ENCODE measurements around the gene SH3RF2.
A peak's percentile ranks its signal among the peaks of the same experiment; 100 is the strongest.
"Not testable (repeated sequence)": the region's sequence is repeated elsewhere in the genome, so short reads cannot be mapped to it uniquely, and the experiment has no call there.

Gene SH3RF2

DNA sequence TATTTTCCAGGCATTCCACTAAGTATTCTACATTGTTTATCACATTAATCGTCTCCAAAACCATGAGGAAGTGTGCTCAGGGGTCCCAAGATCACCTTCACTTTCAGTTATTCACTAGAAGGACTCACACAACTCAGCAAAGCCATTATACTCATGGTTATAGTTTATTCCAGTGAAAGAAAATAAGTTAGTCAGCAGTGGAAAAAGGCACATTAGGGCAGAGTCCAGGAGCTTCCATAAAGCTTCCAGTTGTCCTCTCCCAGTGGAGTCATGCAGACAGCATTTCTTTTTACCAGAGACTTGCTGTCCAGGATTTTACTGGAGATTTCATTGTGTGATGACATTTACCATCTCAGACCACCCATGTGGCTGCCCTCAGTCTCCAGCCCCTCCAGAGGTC lies 51.5 kb downstream of the SH3RF2 start:
- Histone ChIP-seq H3K27ac (no peak overlapping the region), H3K4me3 (no peak overlapping the region), H3K9me3 (ENCODE audit: low read depth, low read length) (no peaks in the 10 kb centered on the region), H3K9ac (ENCODE audit: insufficient read length) (no peak overlapping the region), H3K36me3 (ENCODE audit: insufficient read depth, low read length) (no peaks in the 10 kb centered on the region)
- no peak for TF ChIP-seq POLR2AphosphoS5 (IDR thresholded peaks at IDR 0.05; ENCODE audit: borderline replicate concordance, low read depth, low read length)
- no peak for TF ChIP-seq EZH2 (IDR thresholded peaks at IDR 0.05)
- TF ChIP-seq FOXP2 (optimal IDR thresholded peaks at IDR 0.05; ENCODE audit: control extremely low read depth, extremely low read length, insufficient read depth) = no peak
- DNase-seq (ENCODE audit: low read depth, low spot score) = no peak

DNA sequence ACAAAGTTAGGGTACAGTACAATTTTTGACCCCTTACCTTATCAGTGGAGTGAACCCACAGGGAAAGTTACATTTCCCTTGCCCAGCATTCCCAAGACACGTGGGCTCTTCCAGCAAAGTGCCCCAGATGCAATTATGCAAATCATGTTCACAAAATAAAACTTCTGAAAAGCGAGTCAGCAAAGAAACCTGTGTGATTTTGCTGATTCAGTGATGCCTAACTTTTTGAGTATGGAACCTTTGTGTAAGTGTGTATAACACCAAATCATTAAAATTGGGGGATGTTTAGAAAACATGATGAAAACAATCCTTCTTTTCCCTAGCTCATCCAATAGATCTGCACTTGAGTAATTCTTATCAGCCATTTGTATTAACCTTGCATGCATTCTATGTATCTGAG lies 52.6 kb downstream of the SH3RF2 start:
- H3K36me3 ChIP-seq (ENCODE audit: insufficient read depth, low read length) = no peaks in the 10 kb centered on the region
- TF ChIP-seq POLR2AphosphoS5 (IDR thresholded peaks at IDR 0.05; ENCODE audit: borderline replicate concordance, low read depth, low read length) = no peak
- H3K4me3 ChIP-seq = no peak overlapping the region
- no peak overlapping the region for H3K9ac ChIP-seq (ENCODE audit: insufficient read length)
- no peak for DNase-seq (ENCODE audit: low read depth, low spot score)
- no peak overlapping the region for H3K27ac ChIP-seq
- no peaks in the 10 kb centered on the region for H3K9me3 ChIP-seq (ENCODE audit: low read depth, low read length)

DNA sequence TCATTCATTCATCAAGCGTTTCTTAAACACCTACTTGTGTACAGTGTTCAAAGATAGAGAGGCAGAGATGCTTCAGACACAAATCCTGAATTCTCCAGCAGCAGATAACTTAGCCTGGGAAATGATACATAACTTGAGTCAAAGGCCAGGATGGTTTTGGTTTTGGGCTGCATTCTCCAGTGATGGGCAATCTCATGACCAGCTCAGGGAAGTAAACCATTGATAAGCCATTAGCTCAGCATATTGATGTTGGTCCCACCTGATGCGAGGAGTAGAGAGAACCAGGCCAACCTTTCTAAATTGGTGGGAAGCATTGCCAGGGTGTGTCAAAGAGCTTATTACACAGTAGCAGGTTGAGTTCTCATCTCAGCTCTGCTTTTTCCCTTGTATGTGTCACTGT lies 53.0 kb downstream of the SH3RF2 start:
- Histone ChIP-seq H3K9me3 (ENCODE audit: low read depth, low read length) (no peaks in the 10 kb centered on the region), H3K36me3 (ENCODE audit: insufficient read depth, low read length) (no peaks in the 10 kb centered on the region), H3K9ac (ENCODE audit: insufficient read length) (no peak overlapping the region), H3K27ac (no peak overlapping the region), H3K4me3 (no peak overlapping the region)
- no peak for DNase-seq (ENCODE audit: low read depth, low spot score)
- no peak for TF ChIP-seq POLR2AphosphoS5 (IDR thresholded peaks at IDR 0.05; ENCODE audit: borderline replicate concordance, low read depth, low read length)
- no peak for TF ChIP-seq EZH2 (IDR thresholded peaks at IDR 0.05)
- no peak for TF ChIP-seq FOXP2 (optimal IDR thresholded peaks at IDR 0.05; ENCODE audit: control extremely low read depth, extremely low read length, insufficient read depth)

- Histone ChIP-seq H3K9me3 (ENCODE audit: low read depth, low read length) (no peaks in the 10 kb centered on the region), H3K9ac (ENCODE audit: insufficient read length) (no peak overlapping the region), H3K36me3 (ENCODE audit: insufficient read depth, low read length) (no peaks in the 10 kb centered on the region), H3K27ac (no peak overlapping the region), H3K4me3 (no peak overlapping the region)
- DNase-seq (ENCODE audit: low read depth, low spot score) = no peak
- no peak for TF ChIP-seq POLR2AphosphoS5 (IDR thresholded peaks at IDR 0.05; ENCODE audit: borderline replicate concordance, low read depth, low read length)
- no peak for TF ChIP-seq FOXP2 (optimal IDR thresholded peaks at IDR 0.05; ENCODE audit: control extremely low read depth, extremely low read length, insufficient read depth)
- no peak for TF ChIP-seq EZH2 (IDR thresholded peaks at IDR 0.05)
These were observed 53.8 kb downstream of the SH3RF2 start for GRCh38 chr5:145990170-145990569.

- Histone ChIP-seq H3K36me3 (ENCODE audit: insufficient read depth, low read length) (no peaks in the 10 kb centered on the region), H3K9ac (ENCODE audit: insufficient read length) (no peak overlapping the region), H3K27ac (no peak overlapping the region), H3K4me3 (no peak overlapping the region), H3K9me3 (ENCODE audit: low read depth, low read length) (no peaks in the 10 kb centered on the region)
- TF ChIP-seq POLR2AphosphoS5 (IDR thresholded peaks at IDR 0.05; ENCODE audit: borderline replicate concordance, low read depth, low read length) = no peak
- no peak for TF ChIP-seq FOXP2 (optimal IDR thresholded peaks at IDR 0.05; ENCODE audit: control extremely low read depth, extremely low read length, insufficient read depth)
- TF ChIP-seq EZH2 (IDR thresholded peaks at IDR 0.05) = no peak
- DNase-seq (ENCODE audit: low read depth, low spot score) = no peak
These were observed 54.7 kb downstream of the SH3RF2 start for GRCh38 chr5:145991044-145991575.

DNA sequence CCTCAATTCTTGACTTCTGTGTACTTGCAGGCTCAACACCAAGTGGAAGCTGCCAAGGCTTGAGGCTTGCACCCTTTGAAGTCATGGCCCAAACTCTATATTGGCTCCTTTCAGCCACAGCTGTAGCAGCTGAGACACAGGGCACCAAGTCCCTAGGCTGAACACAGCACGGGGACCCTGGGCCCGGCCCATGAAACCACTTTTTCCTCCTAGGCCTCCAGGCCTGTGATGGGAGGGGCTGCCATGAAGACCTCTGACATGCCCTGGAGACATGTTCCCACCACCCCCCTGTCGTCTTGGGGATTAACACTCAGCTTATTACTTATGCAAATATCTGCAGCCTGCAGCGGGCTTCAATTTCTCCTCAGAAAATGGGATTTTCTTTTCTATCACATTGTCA lies 57.2 kb downstream of the SH3RF2 start:
- H3K4me3 ChIP-seq; H3K27ac ChIP-seq; DNase-seq (ENCODE audit: low read depth, low spot score); H3K9me3 ChIP-seq (ENCODE audit: low read depth, low read length); H3K36me3 ChIP-seq (ENCODE audit: insufficient read depth, low read length); H3K9ac ChIP-seq (ENCODE audit: insufficient read length): not testable (repeated sequence)

GRCh38 chr5:145996135-145996534 lies 59.8 kb downstream of the SH3RF2 start:
- Histone ChIP-seq H3K9ac (ENCODE audit: insufficient read length) (no peak overlapping the region), H3K36me3 (ENCODE audit: insufficient read depth, low read length) (no peaks in the 10 kb centered on the region), H3K9me3 (ENCODE audit: low read depth, low read length) (no peaks in the 10 kb centered on the region), H3K4me3 (no peak overlapping the region), H3K27ac (no peak overlapping the region)
- TF ChIP-seq EZH2 (IDR thresholded peaks at IDR 0.05) (no peak), POLR2AphosphoS5 (IDR thresholded peaks at IDR 0.05; ENCODE audit: borderline replicate concordance, low read depth, low read length) (no peak), FOXP2 (optimal IDR thresholded peaks at IDR 0.05; ENCODE audit: control extremely low read depth, extremely low read length, insufficient read depth) (no peak)
- no peak for DNase-seq (ENCODE audit: low read depth, low spot score)

DNA sequence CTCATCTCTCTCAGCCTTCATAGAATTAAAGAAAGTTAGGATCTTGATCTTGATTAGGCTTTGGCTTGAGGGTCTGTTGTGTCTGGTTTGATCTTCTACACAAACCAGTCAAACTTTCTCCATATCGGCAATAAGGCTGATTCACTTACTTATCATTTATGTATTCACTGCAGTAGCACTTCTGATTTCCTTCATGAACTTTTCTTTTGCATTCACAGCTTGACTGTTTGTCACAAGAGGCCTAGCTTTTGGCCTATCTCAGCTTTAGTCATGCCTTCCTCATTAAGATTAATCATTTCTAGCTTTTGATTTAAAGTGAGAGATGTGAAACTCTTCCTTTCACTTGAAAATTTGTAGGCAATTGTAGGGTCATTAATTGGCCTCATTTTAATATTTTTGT lies 62.8 kb downstream of the SH3RF2 start:
- no peaks in the 10 kb centered on the region for H3K36me3 ChIP-seq (ENCODE audit: insufficient read depth, low read length)
- H3K27ac ChIP-seq = peak overlapping the region; percentile 72
- no peak overlapping the region for H3K9ac ChIP-seq (ENCODE audit: insufficient read length)
- peak overlapping the region; percentile 30; the same call in 1 of the 2 replicates for H3K4me3 ChIP-seq
- no peak for TF ChIP-seq POLR2AphosphoS5 (IDR thresholded peaks at IDR 0.05; ENCODE audit: borderline replicate concordance, low read depth, low read length)
- TF ChIP-seq EZH2 (IDR thresholded peaks at IDR 0.05) = no peak
- no peak for TF ChIP-seq FOXP2 (optimal IDR thresholded peaks at IDR 0.05; ENCODE audit: control extremely low read depth, extremely low read length, insufficient read depth)
- H3K9me3 ChIP-seq (ENCODE audit: low read depth, low read length) = no peaks in the 10 kb centered on the region
- DNase-seq (ENCODE audit: low read depth, low spot score) = no peak

DNA sequence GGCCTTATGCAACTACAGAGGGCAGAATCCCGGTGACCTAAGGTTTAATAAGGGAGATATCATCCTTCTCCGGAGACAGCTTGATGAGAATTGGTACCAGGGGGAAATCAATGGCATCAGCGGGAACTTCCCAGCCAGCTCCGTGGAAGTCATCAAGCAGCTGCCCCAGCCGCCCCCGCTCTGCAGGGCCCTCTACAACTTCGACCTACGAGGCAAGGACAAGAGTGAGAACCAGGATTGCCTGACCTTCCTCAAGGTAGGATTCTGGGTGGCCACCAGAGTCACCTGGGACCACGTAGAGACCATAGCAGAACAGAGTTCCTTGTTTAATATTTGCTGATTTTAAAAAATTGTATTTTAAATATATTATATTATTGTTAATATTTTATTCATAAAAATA lies 63.7 kb downstream of the SH3RF2 start:
- TF ChIP-seq POLR2AphosphoS5 (IDR thresholded peaks at IDR 0.05; ENCODE audit: borderline replicate concordance, low read depth, low read length) = no peak
- TF ChIP-seq EZH2 (IDR thresholded peaks at IDR 0.05) = no peak
- no peak for TF ChIP-seq FOXP2 (optimal IDR thresholded peaks at IDR 0.05; ENCODE audit: control extremely low read depth, extremely low read length, insufficient read depth)
- DNase-seq (ENCODE audit: low read depth, low spot score) = no peak
- H3K36me3 ChIP-seq (ENCODE audit: insufficient read depth, low read length) = no peaks in the 10 kb centered on the region
- H3K27ac ChIP-seq = no peak overlapping the region
- H3K4me3 ChIP-seq = no peak overlapping the region
- H3K9me3 ChIP-seq (ENCODE audit: low read depth, low read length) = no peaks in the 10 kb centered on the region
- H3K9ac ChIP-seq (ENCODE audit: insufficient read length) = no peak overlapping the region
